Stimulated activated CD4-positive, alpha-beta T cell treated with anti-CD3 and anti-CD28 coated beads, Interleukin-4, amount 100 ng/mL, for 4 hours (primary cell): ENCODE measurements around the gene CFAP65.
A peak's percentile ranks its signal among the peaks of the same experiment; 100 is the strongest.

Experiments used
- DNase-seq, 2 experiments: peaks; one replicate each; pipeline ENCODE4 v3.0.0-alpha.2; 2020

CFAP65 gene

GRCh38 chr2:219003979-219004378, 37.3 kb downstream of the CFAP65 start:
- no peak for DNase-seq

GRCh38 chr2:219003267-219003634, 38.1 kb downstream of the CFAP65 start:
- DNase-seq: no peak

GRCh38 chr2:219002395-219003266, 38.7 kb downstream of the CFAP65 start:
- peak; percentile 20 to 41 for DNase-seq

- DNase-seq: peak; percentile 48 to 77
These were observed 39.5 kb downstream of the CFAP65 start for GRCh38 chr2:219001577-219002394.

- DNase-seq: no peak
These were observed 40.2 kb downstream of the CFAP65 start for GRCh38 chr2:219001100-219001576.

- no peak for DNase-seq
These were observed 40.8 kb downstream of the CFAP65 start for GRCh38 chr2:219000569-219000960.

GRCh38 chr2:218999881-219000568, 41.3 kb downstream of the CFAP65 start:
- DNase-seq: no peak

- DNase-seq: no peak
These were observed 42.1 kb downstream of the CFAP65 start for GRCh38 chr2:218999021-218999880.

GRCh38 chr2:218998414-218999002, 42.8 kb downstream of the CFAP65 start:
- no peak for DNase-seq

- no peak for DNase-seq
These were observed 43.6 kb downstream of the CFAP65 start for GRCh38 chr2:218997731-218998130.

- DNase-seq: no peak
These were observed 44.4 kb downstream of the CFAP65 start for GRCh38 chr2:218996937-218997336.

GRCh38 chr2:218995972-218996711, 45.2 kb downstream of the CFAP65 start:
- peak; percentile 63 to 80 for DNase-seq

- DNase-seq: no peak
These were observed 45.8 kb downstream of the CFAP65 start for GRCh38 chr2:218995561-218995960.

- DNase-seq: no peak
These were observed 47.7 kb downstream of the CFAP65 start, which contains the start of gene CRYBA2 for GRCh38 chr2:218993345-218994315. CRYBA2 (minus strand) TSS chr2:218993422; CDS start chr2:218993176, 246 bp downstream.

GRCh38 chr2:218992703-218993344, 48.5 kb downstream of the CFAP65 start:
- no peak for DNase-seq

GRCh38 chr2:218992196-218992595, 49.1 kb downstream of the CFAP65 start:
- DNase-seq: no peak

- no peak for DNase-seq
These were observed 49.6 kb downstream of the CFAP65 start for GRCh38 chr2:218991674-218992168.

- no peak for DNase-seq
These were observed 50.7 kb downstream of the CFAP65 start for GRCh38 chr2:218990612-218991011.

GRCh38 chr2:218990052-218990451, 51.3 kb downstream of the CFAP65 start:
- DNase-seq: no peak
